ENCODE measurements around the gene SH3GL1.

DNA sequence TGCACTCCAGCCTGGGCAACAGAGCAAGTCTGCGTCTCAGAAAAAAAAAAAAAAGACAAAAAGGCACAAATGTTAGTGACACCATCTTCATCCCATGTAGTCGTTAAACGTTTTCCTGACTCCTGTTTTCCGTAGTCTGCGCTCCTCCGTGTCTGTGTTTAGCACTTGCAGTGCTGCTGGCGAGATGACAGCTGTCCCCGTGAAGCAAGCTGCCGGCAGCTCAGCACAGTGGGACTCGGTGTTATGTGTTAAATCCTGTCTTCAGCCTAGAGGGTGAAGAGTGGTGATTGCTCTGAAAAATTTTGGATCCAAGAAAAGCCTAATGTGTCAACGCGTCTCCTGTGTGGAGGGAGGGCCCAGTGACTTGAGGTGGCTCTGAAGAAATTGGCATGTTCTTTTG lies 38.9 kb upstream of the SH3GL1 start:
- TF ChIP-seq EZH2 (IDR thresholded peaks at IDR 0.05; ENCODE audit: borderline replicate concordance): no peak
- TF ChIP-seq, protein P1, sequence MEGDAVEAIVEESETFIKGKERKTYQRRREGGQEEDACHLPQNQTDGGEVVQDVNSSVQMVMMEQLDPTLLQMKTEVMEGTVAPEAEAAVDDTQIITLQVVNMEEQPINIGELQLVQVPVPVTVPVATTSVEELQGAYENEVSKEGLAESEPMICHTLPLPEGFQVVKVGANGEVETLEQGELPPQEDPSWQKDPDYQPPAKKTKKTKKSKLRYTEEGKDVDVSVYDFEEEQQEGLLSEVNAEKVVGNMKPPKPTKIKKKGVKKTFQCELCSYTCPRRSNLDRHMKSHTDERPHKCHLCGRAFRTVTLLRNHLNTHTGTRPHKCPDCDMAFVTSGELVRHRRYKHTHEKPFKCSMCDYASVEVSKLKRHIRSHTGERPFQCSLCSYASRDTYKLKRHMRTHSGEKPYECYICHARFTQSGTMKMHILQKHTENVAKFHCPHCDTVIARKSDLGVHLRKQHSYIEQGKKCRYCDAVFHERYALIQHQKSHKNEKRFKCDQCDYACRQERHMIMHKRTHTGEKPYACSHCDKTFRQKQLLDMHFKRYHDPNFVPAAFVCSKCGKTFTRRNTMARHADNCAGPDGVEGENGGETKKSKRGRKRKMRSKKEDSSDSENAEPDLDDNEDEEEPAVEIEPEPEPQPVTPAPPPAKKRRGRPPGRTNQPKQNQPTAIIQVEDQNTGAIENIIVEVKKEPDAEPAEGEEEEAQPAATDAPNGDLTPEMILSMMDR (IDR thresholded peaks at IDR 0.05; ENCODE audit: poor library complexity): no peak
- TF ChIP-seq EZH2phosphoT487 (IDR thresholded peaks at IDR 0.05; ENCODE audit: low read depth, severe bottlenecking, unreplicated experiment): no peak

Data from hepatocyte (in vitro differentiated cells).